C4-2B (cell line): Measurements from ENCODE around the gene GPS1.

Experiments used
- H3K27ac ChIP-seq: fragments of 450-650 bp; 2 replicates; pipeline ENCODE4 v1.5.1; 2017
- CTCF ChIP-seq: fragments of 450-650 bp; conservative IDR thresholded peaks from 2 replicates; pipeline ENCODE4 v1.5.1; 2017; ENCODE audit warnings: mild to moderate bottlenecking
- ZFX ChIP-seq: fragments of 450-650 bp; IDR thresholded peaks from 2 replicates; pipeline ENCODE4 v1.6.1; 2017

The GPS1 gene

GRCh38 chr17:82076018-82076784 lies 24.5 kb downstream of the GPS1 start:
- TF ChIP-seq CTCF, result no peak
- TF ChIP-seq ZFX, result no peak

GRCh38 chr17:82076785-82077591 lies 25.3 kb downstream of the GPS1 start:
- no peak for TF ChIP-seq ZFX
- TF ChIP-seq CTCF, result no peak
- no peak overlapping the region for H3K27ac ChIP-seq

More at GRCh38 chr17:82076018-82076784, 24.5 kb downstream of the GPS1 start:
- peak overlapping the region; percentile 3; the same call in 1 of the 2 replicates for H3K27ac ChIP-seq

- H3K27ac ChIP-seq, result no peak overlapping the region
- TF ChIP-seq ZFX (no peak), CTCF (no peak)
Observed at GRCh38 chr17:82077617-82078358, 26.1 kb downstream of the GPS1 start.

- no peak overlapping the region for H3K27ac ChIP-seq
- TF ChIP-seq ZFX (no peak), CTCF (no peak)
Observed at GRCh38 chr17:82078433-82078832, 26.7 kb downstream of the GPS1 start.

- H3K27ac ChIP-seq, result no peak overlapping the region
- TF ChIP-seq CTCF (no peak), ZFX (no peak)
Observed at GRCh38 chr17:82079001-82079677, 27.4 kb downstream of the GPS1 start.

GRCh38 chr17:82080048-82080788 lies 28.5 kb downstream of the GPS1 start:
- H3K27ac ChIP-seq, result no peak overlapping the region
- TF ChIP-seq ZFX, result no peak
- TF ChIP-seq CTCF, result no peak
